Head of caudate nucleus (tissue), 42 donors: ENCODE measurements around the gene GNG12.
"Not testable (repeated sequence)": the region's sequence is repeated elsewhere in the genome, so short reads cannot be mapped to it uniquely, and the experiment has no call there.

Experiments
- DNase-seq, 42 donors: peaks; one replicate each; pipeline versions ENCODE4 v3.0.0 to v3.0.0-alpha.2; 2020 to 2021; ENCODE audit warnings: mixed read lengths in 7 of 42
- intact Hi-C: fragments of 100-400 bp; cut with DNase I; formaldehyde crosslinking; loops from one replicate; pipeline ENCODE4 v1.15.0; 2022

GNG12 gene

GRCh38 chr1:67745875-67746698 is 87.2 kb downstream of the GNG12 start:
- DNase-seq = no peak
- intact Hi-C loops = no loop called here

- intact Hi-C loops = no loop called here
Measured at GRCh38 chr1:67743072-67743725, 90.1 kb downstream of the GNG12 start.

GRCh38 chr1:67741736-67742135 is 91.5 kb downstream of the GNG12 start:
- no peak for DNase-seq
- intact Hi-C loops = no loop called here

More at GRCh38 chr1:67743072-67743725, 90.1 kb downstream of the GNG12 start:
- DNase-seq = no peak

- no peak for DNase-seq
- intact Hi-C loops = no loop called here
Measured at GRCh38 chr1:67741121-67741520, 92.1 kb downstream of the GNG12 start.

- DNase-seq = no peak
- intact Hi-C loops = no loop called here
Measured at GRCh38 chr1:67740543-67740942, 92.7 kb downstream of the GNG12 start.

- intact Hi-C loops = no loop called here
- DNase-seq = no peak
Measured at GRCh38 chr1:67739361-67739760, 93.9 kb downstream of the GNG12 start.

- no peak for DNase-seq
- intact Hi-C loops = no loop called here
Measured at GRCh38 chr1:67738401-67738800, 94.9 kb downstream of the GNG12 start.

- no peak for DNase-seq
- intact Hi-C loops = no loop called here
Measured at GRCh38 chr1:67737875-67738274, 95.4 kb downstream of the GNG12 start.

GRCh38 chr1:67736750-67737149 is 96.5 kb downstream of the GNG12 start:
- intact Hi-C loops = no loop called here
- DNase-seq = no peak

GRCh38 chr1:67735806-67736627 is 97.2 kb downstream of the GNG12 start:
- peak in 38 of 42 donors; percentile 7 to 76 (median 30) for DNase-seq
- intact Hi-C loops = no loop called here

- no peak for DNase-seq
- intact Hi-C loops = no loop called here
Measured at GRCh38 chr1:67735206-67735605, 98.1 kb downstream of the GNG12 start.

- no peak for DNase-seq
- intact Hi-C loops = no loop called here
Measured at GRCh38 chr1:67734323-67734690, 99.0 kb downstream of the GNG12 start.

- intact Hi-C loops = no loop called here
- no peak for DNase-seq
Measured at GRCh38 chr1:67733681-67734322, 99.5 kb downstream of the GNG12 start.

GRCh38 chr1:67732750-67733151 is 100.5 kb downstream of the GNG12 start:
- no peak for DNase-seq
- intact Hi-C loops = no loop called here

GRCh38 chr1:67731322-67731721 is 101.9 kb downstream of the GNG12 start:
- DNase-seq = no peak
- intact Hi-C loops = no loop called here

- intact Hi-C loops, DNase-seq: not testable (repeated sequence)
Measured at GRCh38 chr1:67730312-67730711, 103.0 kb downstream of the GNG12 start.

GRCh38 chr1:67729872-67730271 is 103.4 kb downstream of the GNG12 start:
- DNase-seq = no peak
- intact Hi-C loops = no loop called here

- intact Hi-C loops = no loop called here
- DNase-seq = no peak
Measured at GRCh38 chr1:67726224-67726623, 107.0 kb downstream of the GNG12 start.

GRCh38 chr1:67724928-67725560 is 108.2 kb downstream of the GNG12 start:
- intact Hi-C loops = no loop called here
- DNase-seq = peak in 4 of 42 donors; percentile 15 to 49 (median 32)
